ENCODE measurements around the gene ADCY2. TPM values are rescaled to one million over a fixed set of nuclear protein-coding genes. Genes with fewer than 3 reads are reported as not detected.

The ADCY2 gene
- total and polyA plus RNA-seq, 2 experiments from 2014 or later = 23.8 to 74.9 TPM

GRCh38 chr5:7657153-7657552, 261.2 kb downstream of the ADCY2 start (continued):
- TF ChIP-seq ZNF462 (CRISPR knock-in tag; IDR thresholded peaks at IDR 0.05) = no peak
- TF ChIP-seq STAT1 (IDR thresholded peaks at IDR 0.05; ENCODE audit: unreplicated experiment) = no peak
- TF ChIP-seq NANOG (IDR thresholded peaks at IDR 0.05; ENCODE audit: borderline replicate concordance) = no peak

GRCh38 chr5:7659420-7659819, 263.5 kb downstream of the ADCY2 start:
- Mint-ChIP-seq H3K9me3 (no peaks in the 10 kb centered on the region), H3K27ac (no peak overlapping the region), H3K27me3 (ENCODE audit: insufficient read depth, low read depth, poor library complexity) (peaks cover 5% of the 10 kb centered on the region), H3K4me3 (no peak overlapping the region), H3K36me3 (ENCODE audit: low read depth) (peaks cover 11% of the 10 kb centered on the region), H3K4me1 (peaks cover 36% of the 10 kb centered on the region)
- Histone ChIP-seq H3K4me2 (no peak overlapping the region), H3K4me3 (no peak overlapping the region), H3K36me3 (ENCODE audit: insufficient read depth) (no peaks in the 10 kb centered on the region), H3K4me1 (ENCODE audit: insufficient read depth) (peaks cover 21% of the 10 kb centered on the region), H3K79me2 (replicated peaks; ENCODE audit: insufficient read depth) (peaks cover 7% of the 10 kb centered on the region), H2AFZ (no peak overlapping the region), H3F3A (replicated peaks; ENCODE audit: low read depth) (no peaks in the 10 kb centered on the region), H4K20me1 (replicated peaks; ENCODE audit: insufficient read depth) (no peaks in the 10 kb centered on the region; the same call in 1 of the 2 replicates), H3K27me3 (ENCODE audit: insufficient read depth) (no peaks in the 10 kb centered on the region), H3K27ac (ENCODE audit: low read depth) (no peak overlapping the region), H3K9me2 (ENCODE audit: insufficient read depth) (no peaks in the 10 kb centered on the region; the same call in 1 of the 2 replicates)
- ATAC-seq (no peak), DNase-seq (ENCODE audit: low spot score) (no peak)
- TF ChIP-seq CREB1 (CRISPR knock-in tag; IDR thresholded peaks at IDR 0.05; ENCODE audit: low read depth) = no peak

- peaks cover 41% of the 10 kb centered on the region for H3K4me1 Mint-ChIP-seq
- no peak overlapping the region for H3K27ac Mint-ChIP-seq
- no peak for TF ChIP-seq POLR2AphosphoS5 (IDR thresholded peaks at IDR 0.05; ENCODE audit: low read depth)
- no peak for TF ChIP-seq EZH2 (IDR thresholded peaks at IDR 0.05; ENCODE audit: low read depth, unreplicated experiment)
- TF ChIP-seq JUNB (IDR thresholded peaks at IDR 0.05; ENCODE audit: unreplicated experiment) = no peak
- TF ChIP-seq CTCF (conservative IDR thresholded peaks at IDR 0.05; ENCODE audit: low read depth in 2 of 2) = no peak
Measured at GRCh38 chr5:7662289-7662688, 266.4 kb downstream of the ADCY2 start.

More at GRCh38 chr5:7662289-7662688, 266.4 kb downstream of the ADCY2 start:
- H3K27me3 Mint-ChIP-seq (ENCODE audit: insufficient read depth, low read depth, poor library complexity) = peaks cover 12% of the 10 kb centered on the region
- Histone ChIP-seq H2AFZ (no peak overlapping the region), H4K20me1 (replicated peaks; ENCODE audit: insufficient read depth) (no peaks in the 10 kb centered on the region; the same call in 1 of the 2 replicates), H3K4me3 (no peak overlapping the region), H3K27ac (ENCODE audit: low read depth) (no peak overlapping the region; the same call in 1 of the 2 replicates), H3K4me2 (no peak overlapping the region), H3K36me3 (ENCODE audit: insufficient read depth) (no peaks in the 10 kb centered on the region), H3K9me2 (ENCODE audit: insufficient read depth) (no peaks in the 10 kb centered on the region; the same call in 1 of the 2 replicates), H3K27me3 (ENCODE audit: insufficient read depth) (no peaks in the 10 kb centered on the region), H3K79me2 (replicated peaks; ENCODE audit: insufficient read depth) (no peaks in the 10 kb centered on the region; the same call in none of the 2 replicates), H3K4me1 (ENCODE audit: insufficient read depth) (peaks cover 21% of the 10 kb centered on the region), H3F3A (replicated peaks; ENCODE audit: low read depth) (no peaks in the 10 kb centered on the region)
- no peak for DNase-seq (ENCODE audit: low spot score)
- no peak for ATAC-seq
- H3K4me3 Mint-ChIP-seq = no peak overlapping the region
- peaks cover 15% of the 10 kb centered on the region; the same call in 2 of the 3 replicates for H3K36me3 Mint-ChIP-seq (ENCODE audit: low read depth)
- no peaks in the 10 kb centered on the region for H3K9me3 Mint-ChIP-seq

All from GM23338 (cell line).